HepG2 (cell line): ENCODE data around the gene RAB3A. TPM values are rescaled to one million over a fixed set of nuclear protein-coding genes. Genes with fewer than 3 reads are reported as not detected.

Source experiments
- GZF1 ChIP-seq: sonication (generic); formaldehyde crosslinking; IDR thresholded peaks from 2 replicates; pipeline ENCODE4 v1.5.1; 2020; ENCODE audit warnings: mild to moderate bottlenecking, missing genetic modification reagents
- MLX ChIP-seq: IDR thresholded peaks from 2 replicates; pipeline ENCODE4 v1.6.1; 2016
- RBM22 ChIP-seq: fragments of 200-400 bp; formaldehyde crosslinking; optimal IDR thresholded peaks from 2 replicates; pipeline ENCODE3; 2017; ENCODE audit warnings: mild to moderate bottlenecking, low read length, moderate library complexity
- RELA ChIP-seq: sonication (generic); formaldehyde crosslinking; IDR thresholded peaks from 2 replicates; pipeline ENCODE4 v1.4.0; 2020; ENCODE audit warnings: missing genetic modification reagents
- ZBTB14 ChIP-seq: sonication (generic); formaldehyde crosslinking; IDR thresholded peaks from 2 replicates; pipeline ENCODE4 v1.4.0; 2020; ENCODE audit warnings: missing genetic modification reagents
- ZMYM3 ChIP-seq: sonication (generic); formaldehyde crosslinking; IDR thresholded peaks from 2 replicates; pipeline ENCODE4 v1.5.1; 2020; ENCODE audit warnings: mild to moderate bottlenecking, missing genetic modification reagents
- ZNF121 ChIP-seq: sonication (generic); formaldehyde crosslinking; IDR thresholded peaks from 2 replicates; pipeline ENCODE4 v1.5.0; 2020; ENCODE audit warnings: mild to moderate bottlenecking, missing genetic modification reagents
- ZNF350 ChIP-seq: sonication (generic); formaldehyde crosslinking; IDR thresholded peaks from 2 replicates; pipeline ENCODE4 v1.4.0; 2020; ENCODE audit warnings: mild to moderate bottlenecking, low read depth, missing genetic modification reagents, borderline replicate concordance
- ZNF639 ChIP-seq: conservative IDR thresholded peaks from 2 replicates; pipeline ENCODE4 v1.6.1; 2018; ENCODE audit warnings: missing genetic modification reagents
- ZNF761 ChIP-seq: sonication (generic); formaldehyde crosslinking; conservative IDR thresholded peaks from 2 replicates; pipeline ENCODE4 v1.4.0; 2020; ENCODE audit warnings: mild to moderate bottlenecking, missing genetic modification reagents
- ZNF781 ChIP-seq: sonication (generic); formaldehyde crosslinking; IDR thresholded peaks from 2 replicates; pipeline ENCODE4 v1.5.1; 2020; ENCODE audit warnings: borderline replicate concordance, mild to moderate bottlenecking, missing genetic modification reagents; ENCODE audit errors: not compliant biosample characterization
- ZNF816 ChIP-seq: sonication (generic); formaldehyde crosslinking; IDR thresholded peaks from 2 replicates; pipeline ENCODE4 v1.8.0; 2022; ENCODE audit warnings: missing genetic modification reagents, mild to moderate bottlenecking, borderline replicate concordance
- polyA plus RNA-seq, 8 experiments: library from polyadenylated mRNA; depleted of rRNA in 3 of 8; stranded (reverse) in 7 of 8; unstranded in 1 of 8; fragments of >200 nt; fragmentation: Illumina TruSeq in 4 of 8; extraction: Trizol in 4 of 8; gene quantifications; 2 replicates each; pipeline versions ENCODE4 v1.2.1 to v1.2.3, GENCODE V29; 2011 to 2016; ENCODE audit warnings: low read depth in 4 of 8, missing spikeins in 1 of 8, mixed read lengths in 1 of 8; ENCODE audit not compliant: insufficient read depth in 1 of 8
- total RNA-seq, 5 experiments: library from RNA; depleted of rRNA; stranded (reverse); fragments of >200 nt; fragmentation: Illumina TruSeq; extraction: Trizol; gene quantifications; 2 replicates each; pipeline ENCODE4 v1.2.3, GENCODE V29; 2016; ENCODE audit warnings: low read depth in 1 of 5
- TF ChIP-seq, protein P1 (sequence below): sonication (generic); formaldehyde crosslinking; IDR thresholded peaks from 2 replicates; pipeline ENCODE4 v1.8.0; 2022; ENCODE audit warnings: mild to moderate bottlenecking, missing genetic modification reagents, moderate library complexity
- TF ChIP-seq, protein P2 (sequence below): sonication (generic); formaldehyde crosslinking; IDR thresholded peaks from 2 replicates; pipeline ENCODE4 v1.5.0; 2020; ENCODE audit warnings: missing genetic modification reagents
- TF ChIP-seq, protein P3 (sequence below): sonication (generic); formaldehyde crosslinking; conservative IDR thresholded peaks from 2 replicates; pipeline ENCODE4 v1.4.0; 2020; ENCODE audit warnings: missing genetic modification reagents
- TF ChIP-seq, protein P4 (sequence below): sonication (generic); formaldehyde crosslinking; IDR thresholded peaks from 2 replicates; pipeline ENCODE4 v1.5.0; 2020; ENCODE audit warnings: mild to moderate bottlenecking, missing genetic modification reagents

RAB3A gene
- total and polyA plus RNA-seq, 2 of the 13 experiments (the other 11 are each of a cell fraction or from before 2014, with no cell fraction given) = 0.58 to 0.98 TPM

- TF ChIP-seq ZNF761 (CRISPR knock-in tag) = peak; percentile 79; the same call in 1 of the 2 replicates
- peak; percentile 56; the same call in 1 of the 2 replicates for TF ChIP-seq ZNF350 (CRISPR knock-in tag)
- TF ChIP-seq ZNF639 (CRISPR knock-in tag) = peak; percentile 87; the same call in 1 of the 2 replicates
- TF ChIP-seq, protein P1, sequence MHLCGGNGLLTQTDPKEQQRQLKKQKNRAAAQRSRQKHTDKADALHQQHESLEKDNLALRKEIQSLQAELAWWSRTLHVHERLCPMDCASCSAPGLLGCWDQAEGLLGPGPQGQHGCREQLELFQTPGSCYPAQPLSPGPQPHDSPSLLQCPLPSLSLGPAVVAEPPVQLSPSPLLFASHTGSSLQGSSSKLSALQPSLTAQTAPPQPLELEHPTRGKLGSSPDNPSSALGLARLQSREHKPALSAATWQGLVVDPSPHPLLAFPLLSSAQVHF (CRISPR knock-in tag) = peak; percentile 94
- peak; percentile 36; the same call in 1 of the 2 replicates for TF ChIP-seq ZNF121
- no peak for TF ChIP-seq ZBTB14
- TF ChIP-seq, protein P2, sequence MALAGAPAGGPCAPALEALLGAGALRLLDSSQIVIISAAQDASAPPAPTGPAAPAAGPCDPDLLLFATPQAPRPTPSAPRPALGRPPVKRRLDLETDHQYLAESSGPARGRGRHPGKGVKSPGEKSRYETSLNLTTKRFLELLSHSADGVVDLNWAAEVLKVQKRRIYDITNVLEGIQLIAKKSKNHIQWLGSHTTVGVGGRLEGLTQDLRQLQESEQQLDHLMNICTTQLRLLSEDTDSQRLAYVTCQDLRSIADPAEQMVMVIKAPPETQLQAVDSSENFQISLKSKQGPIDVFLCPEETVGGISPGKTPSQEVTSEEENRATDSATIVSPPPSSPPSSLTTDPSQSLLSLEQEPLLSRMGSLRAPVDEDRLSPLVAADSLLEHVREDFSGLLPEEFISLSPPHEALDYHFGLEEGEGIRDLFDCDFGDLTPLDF (CRISPR knock-in tag) = peak; percentile 77
- no peak for TF ChIP-seq MLX (CRISPR knock-in tag)
- TF ChIP-seq, protein P3, sequence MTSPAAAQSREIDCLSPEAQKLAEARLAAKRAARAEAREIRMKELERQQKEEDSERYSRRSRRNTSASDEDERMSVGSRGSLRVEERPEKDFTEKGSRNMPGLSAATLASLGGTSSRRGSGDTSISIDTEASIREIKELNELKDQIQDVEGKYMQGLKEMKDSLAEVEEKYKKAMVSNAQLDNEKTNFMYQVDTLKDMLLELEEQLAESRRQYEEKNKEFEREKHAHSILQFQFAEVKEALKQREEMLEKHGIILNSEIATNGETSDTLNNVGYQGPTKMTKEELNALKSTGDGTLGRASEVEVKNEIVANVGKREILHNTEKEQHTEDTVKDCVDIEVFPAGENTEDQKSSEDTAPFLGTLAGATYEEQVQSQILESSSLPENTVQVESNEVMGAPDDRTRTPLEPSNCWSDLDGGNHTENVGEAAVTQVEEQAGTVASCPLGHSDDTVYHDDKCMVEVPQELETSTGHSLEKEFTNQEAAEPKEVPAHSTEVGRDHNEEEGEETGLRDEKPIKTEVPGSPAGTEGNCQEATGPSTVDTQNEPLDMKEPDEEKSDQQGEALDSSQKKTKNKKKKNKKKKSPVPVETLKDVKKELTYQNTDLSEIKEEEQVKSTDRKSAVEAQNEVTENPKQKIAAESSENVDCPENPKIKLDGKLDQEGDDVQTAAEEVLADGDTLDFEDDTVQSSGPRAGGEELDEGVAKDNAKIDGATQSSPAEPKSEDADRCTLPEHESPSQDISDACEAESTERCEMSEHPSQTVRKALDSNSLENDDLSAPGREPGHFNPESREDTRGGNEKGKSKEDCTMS (CRISPR knock-in tag) = peak; percentile 89; the same call in 1 of the 2 replicates
- peak; percentile 79; the same call in 1 of the 2 replicates for TF ChIP-seq GZF1 (CRISPR knock-in tag)
- peak; percentile 93 for TF ChIP-seq ZNF816 (CRISPR knock-in tag)
- TF ChIP-seq ZNF781 (CRISPR knock-in tag) = peak; percentile 97
- TF ChIP-seq RELA (CRISPR knock-in tag) = no peak
- TF ChIP-seq, protein P4, sequence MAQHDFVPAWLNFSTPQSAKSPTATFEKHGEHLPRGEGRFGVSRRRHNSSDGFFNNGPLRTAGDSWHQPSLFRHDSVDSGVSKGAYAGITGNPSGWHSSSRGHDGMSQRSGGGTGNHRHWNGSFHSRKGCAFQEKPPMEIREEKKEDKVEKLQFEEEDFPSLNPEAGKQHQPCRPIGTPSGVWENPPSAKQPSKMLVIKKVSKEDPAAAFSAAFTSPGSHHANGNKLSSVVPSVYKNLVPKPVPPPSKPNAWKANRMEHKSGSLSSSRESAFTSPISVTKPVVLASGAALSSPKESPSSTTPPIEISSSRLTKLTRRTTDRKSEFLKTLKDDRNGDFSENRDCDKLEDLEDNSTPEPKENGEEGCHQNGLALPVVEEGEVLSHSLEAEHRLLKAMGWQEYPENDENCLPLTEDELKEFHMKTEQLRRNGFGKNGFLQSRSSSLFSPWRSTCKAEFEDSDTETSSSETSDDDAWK (CRISPR knock-in tag) = no peak
- TF ChIP-seq RBM22 = no peak
- TF ChIP-seq ZMYM3 = 0 out of 2 replicates have a peak, but pooled peaks have one; percentile 41
Measured at GRCh38 chr19:18233224-18233825, 29.5 kb upstream of the RAB3A start (continued).
